Liver (tissue), 9 donors: ENCODE data around the gene NAPEPLD. TPM values are rescaled to one million over a fixed set of nuclear protein-coding genes. Genes with fewer than 3 reads are reported as not detected.

Experiments used
- DNase-seq: peaks from one replicate; pipeline ENCODE4 v3.0.0-alpha.2; 2017; ENCODE audit warnings: low spot score
- H3K27ac ChIP-seq, 2 donors: one replicate each; pipeline ENCODE4 v1.7.0; 2013; ENCODE audit warnings: inconsistent platforms in 2 of 2, low read length in 2 of 2, control low read depth in 1 of 2, low read depth in 1 of 2, mild to moderate bottlenecking in 1 of 2
- H3K27me3 ChIP-seq, 4 donors: one replicate each; pipeline versions ENCODE4 v1.6.1 to v1.7.0; 2013; ENCODE audit warnings: low read length in 3 of 4, inconsistent platforms in 1 of 4, mild to moderate bottlenecking in 1 of 4, moderate library complexity in 1 of 4; ENCODE audit not compliant: control insufficient read depth in 4 of 4, insufficient read depth in 4 of 4
- H3K36me3 ChIP-seq, 4 donors: one replicate each; pipeline versions ENCODE4 v1.6.1 to v1.7.0; 2013; ENCODE audit warnings: low read length in 3 of 4, mild to moderate bottlenecking in 3 of 4, low read depth in 1 of 4, moderate library complexity in 1 of 4; ENCODE audit not compliant: control insufficient read depth in 4 of 4, insufficient read depth in 3 of 4
- H3K4me1 ChIP-seq, 4 donors: one replicate each; pipeline versions ENCODE4 v1.6.1 to v1.7.0; 2013; ENCODE audit warnings: low read length in 3 of 4, mild to moderate bottlenecking in 3 of 4, moderate library complexity in 1 of 4; ENCODE audit not compliant: control insufficient read depth in 4 of 4, insufficient read depth in 4 of 4
- H3K4me3 ChIP-seq, 3 donors: one replicate each; pipeline versions ENCODE4 v1.6.1 to v1.7.0; 2013; ENCODE audit warnings: low read length in 3 of 3, control low read depth in 1 of 3, low read depth in 1 of 3, mild to moderate bottlenecking in 1 of 3
- H3K9ac ChIP-seq, 2 donors: one replicate each; pipeline ENCODE4 v1.7.0; 2013; ENCODE audit warnings: low read length in 2 of 2, mild to moderate bottlenecking in 2 of 2, moderate library complexity in 2 of 2, control low read depth in 1 of 2, low read depth in 1 of 2
- H3K9me3 ChIP-seq, 4 donors: one replicate each; pipeline versions ENCODE4 v1.6.1 to v1.7.0; 2013; ENCODE audit warnings: low read length in 3 of 4; ENCODE audit not compliant: control insufficient read depth in 4 of 4
- ATF3 ChIP-seq: IDR thresholded peaks from 2 replicates; pipeline ENCODE4 v1.6.1; 2016; ENCODE audit warnings: antibody characterized with exemption
- EGR1 ChIP-seq, 2 donors: IDR thresholded peaks; 2 replicates each; pipeline ENCODE4 v1.6.1; 2016 to 2018; ENCODE audit warnings: antibody characterized with exemption in 2 of 2, low read depth in 2 of 2
- FOXA1 ChIP-seq: IDR thresholded peaks from 2 replicates; pipeline ENCODE4 v1.6.1; 2016; ENCODE audit warnings: antibody characterized with exemption
- FOXA2 ChIP-seq: IDR thresholded peaks from 2 replicates; pipeline ENCODE4 v1.6.1; 2016; ENCODE audit warnings: antibody characterized with exemption
- GABPA ChIP-seq, 2 donors: IDR thresholded peaks in 1 of 2; conservative IDR thresholded peaks in 1 of 2; 2 replicates each; pipeline ENCODE4 v1.6.1; 2016; ENCODE audit warnings: antibody characterized with exemption in 2 of 2, mild to moderate bottlenecking in 1 of 2, moderate library complexity in 1 of 2
- HNF4A ChIP-seq, 2 donors: conservative IDR thresholded peaks; 2 replicates each; pipeline ENCODE4 v1.6.1; 2016; ENCODE audit warnings: antibody characterized with exemption in 2 of 2, mild to moderate bottlenecking in 2 of 2
- HNF4G ChIP-seq: IDR thresholded peaks from 2 replicates; pipeline ENCODE4 v1.6.1; 2016; ENCODE audit warnings: antibody characterized with exemption
- JUND ChIP-seq, 2 donors: IDR thresholded peaks; 2 replicates each; pipeline ENCODE4 v1.6.1; 2016; ENCODE audit warnings: antibody characterized with exemption in 2 of 2
- MAX ChIP-seq: IDR thresholded peaks from 2 replicates; pipeline ENCODE4 v1.6.1; 2016; ENCODE audit warnings: antibody characterized with exemption
- NR2F2 ChIP-seq: IDR thresholded peaks from 2 replicates; pipeline ENCODE4 v1.6.1; 2016; ENCODE audit warnings: antibody characterized with exemption
- RAD21 ChIP-seq, 2 donors: IDR thresholded peaks; 2 replicates each; pipeline ENCODE4 v1.6.1; 2016; ENCODE audit warnings: antibody characterized with exemption in 2 of 2, mild to moderate bottlenecking in 2 of 2
- RXRA ChIP-seq, 2 donors: IDR thresholded peaks; 2 replicates each; pipeline ENCODE4 v1.6.1; 2017 to 2018; ENCODE audit warnings: antibody characterized with exemption in 2 of 2, mild to moderate bottlenecking in 1 of 2
- SP1 ChIP-seq: IDR thresholded peaks from 2 replicates; pipeline ENCODE4 v1.6.1; 2018; ENCODE audit warnings: antibody characterized with exemption, mild to moderate bottlenecking
- TAF1 ChIP-seq: conservative IDR thresholded peaks from 2 replicates; pipeline ENCODE4 v1.6.1; 2016; ENCODE audit warnings: antibody characterized with exemption, mild to moderate bottlenecking
- YY1 ChIP-seq: IDR thresholded peaks from 2 replicates; pipeline ENCODE4 v1.6.1; 2016; ENCODE audit warnings: antibody characterized with exemption, mild to moderate bottlenecking
- ZBTB33 ChIP-seq: IDR thresholded peaks from 2 replicates; pipeline ENCODE4 v1.6.1; 2016; ENCODE audit warnings: antibody characterized with exemption
- WGBS: extraction: QIAGEN DNeasy Blood & Tissue Kit; methylation state at CpG from one replicate; pipeline ENCODE4 v1.1.7; 2013; 5-methylcytosine and 5-hydroxymethylcytosine counted together
- polyA plus RNA-seq, 2 donors: library from polyadenylated mRNA; stranded (reverse) in 1 of 2; unstranded in 1 of 2; fragments of 200-250 nt in 1 of 2; fragments of >200 nt in 1 of 2; fragmentation: Nextera tagmentation in 1 of 2; extraction: Ambion mirVana in 1 of 2; gene quantifications; one replicate each; pipeline versions ENCODE4 v1.2.1 to v1.2.3, GENCODE V29; 2013 to 2015
- total RNA-seq, 2 donors: library from RNA; depleted of rRNA; stranded (reverse); fragments of >200 nt; gene quantifications; one replicate each; pipeline ENCODE4 v1.2.3, GENCODE V29; 2014
- donor health status: healthy.
- donor health status: healthy.
- donor health status: healthy.
- donor health status: healthy.
- donor health status: healthy.

The NAPEPLD gene
- total and polyA plus RNA-seq, 4 donors = 4.4 to 31.9 (median 18.2) TPM

DNA sequence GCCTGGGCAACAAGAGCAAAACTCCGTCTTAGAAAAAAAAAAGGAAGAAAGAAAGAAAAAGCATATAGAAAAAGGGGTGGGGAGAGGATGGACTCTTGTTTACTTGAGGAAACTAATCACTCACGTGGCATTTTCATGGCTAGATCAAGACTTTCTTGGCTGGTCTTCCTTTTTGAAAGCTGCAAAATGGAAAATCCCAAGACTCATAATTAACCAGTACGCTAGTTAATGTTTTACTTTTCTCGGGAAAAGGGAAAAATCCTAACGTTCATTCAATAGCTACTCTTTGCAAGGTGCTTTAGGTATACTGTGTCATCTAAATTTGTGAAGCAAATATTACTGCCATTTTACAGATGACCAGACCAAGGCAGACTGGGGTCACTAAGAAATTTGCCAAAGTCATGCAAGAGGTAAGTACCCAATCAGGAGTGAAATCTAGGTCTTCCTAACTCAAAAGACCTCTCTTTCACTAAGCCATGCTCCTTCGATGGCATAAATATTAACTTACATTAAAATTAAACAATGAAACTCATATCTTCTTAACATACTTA lies 24.4 kb downstream of the NAPEPLD start:
- no peak for DNase-seq
- Histone ChIP-seq H3K27me3 (no peaks in the 10 kb centered on the region), H3K4me1 (peaks cover 0 to 3% (median 2%) of the 10 kb centered on the region in 4 donors), H3K36me3 (peaks cover 0 to 32% (median 23%) of the 10 kb centered on the region in 4 donors), H3K4me3 (no peak overlapping the region), H3K27ac (no peak overlapping the region), H3K9ac (no peak overlapping the region), H3K9me3 (no peaks in the 10 kb centered on the region)
- WGBS = 50% methylated on average over 6 of the region's 6 CpGs
- TF ChIP-seq ATF3 (no peak), SP1 (no peak), YY1 (no peak), GABPA (IDR thresholded peaks at IDR 0.05 in 1 of 2, conservative IDR thresholded peaks at IDR 0.05 in 1 of 2) (no peak), HNF4A (conservative IDR thresholded peaks at IDR 0.05) (no peak), RAD21 (IDR thresholded peaks at IDR 0.05) (no peak), EGR1 (IDR thresholded peaks at IDR 0.05; ENCODE audit: low read depth in 2 of 2) (no peak), JUND (IDR thresholded peaks at IDR 0.05) (no peak), TAF1 (no peak), FOXA1 (no peak), MAX (no peak), ZBTB33 (no peak), FOXA2 (no peak)

- 60% methylated on average over 3 of the region's 3 CpGs for WGBS
- Histone ChIP-seq H3K9me3 (no peaks in the 10 kb centered on the region), H3K4me1 (no peaks in the 10 kb centered on the region), H3K27ac (no peak overlapping the region), H3K36me3 (peaks cover 0 to 31% (median 25%) of the 10 kb centered on the region in 4 donors), H3K4me3 (no peak overlapping the region), H3K27me3 (no peaks in the 10 kb centered on the region), H3K9ac (no peak overlapping the region)
- no peak for DNase-seq
- TF ChIP-seq ATF3 (no peak), NR2F2 (no peak), HNF4G (no peak), MAX (no peak)
Observed at GRCh38 chr7:103123529-103123928, 25.4 kb downstream of the NAPEPLD start.

- no peaks in the 10 kb centered on the region for H3K27me3 ChIP-seq
- no peak for DNase-seq
- H3K4me3 ChIP-seq = no peak overlapping the region
- H3K36me3 ChIP-seq = peaks cover 0 to 27% (median 20%) of the 10 kb centered on the region in 4 donors
- no peak overlapping the region for H3K27ac ChIP-seq
- TF ChIP-seq MAX = no peak
- TF ChIP-seq RXRA (IDR thresholded peaks at IDR 0.05) = no peak
- no peak for TF ChIP-seq RAD21 (IDR thresholded peaks at IDR 0.05)
- TF ChIP-seq NR2F2 = no peak
- TF ChIP-seq FOXA1 = no peak
- TF ChIP-seq GABPA (IDR thresholded peaks at IDR 0.05 in 1 of 2, conservative IDR thresholded peaks at IDR 0.05 in 1 of 2) = no peak
- TF ChIP-seq SP1 = no peak
- no peak for TF ChIP-seq ATF3
- TF ChIP-seq EGR1 (IDR thresholded peaks at IDR 0.05; ENCODE audit: low read depth in 2 of 2) = no peak
- no peaks in the 10 kb centered on the region for H3K4me1 ChIP-seq
- H3K9me3 ChIP-seq = no peaks in the 10 kb centered on the region
- no peak overlapping the region for H3K9ac ChIP-seq
Observed at GRCh38 chr7:103121641-103122040, 27.3 kb downstream of the NAPEPLD start.
